Activated CD8-positive, alpha-beta memory T cell treated with anti-CD3 and anti-CD28 coated beads for 1 hour (primary cell): ENCODE results near the gene HAGH.
A peak's percentile ranks its signal among the peaks of the same experiment; 100 is the strongest.

ENCODE experiments used
- DNase-seq, 2 donors: peaks; one replicate each; pipeline ENCODE4 v3.0.0-alpha.2; 2020; ENCODE audit warnings: low read depth in 1 of 2; ENCODE audit errors: extremely low read depth in 1 of 2

The HAGH gene

GRCh38 chr16:1775846-1776671, 50.6 kb downstream of the HAGH start:
- DNase-seq = no peak

DNA sequence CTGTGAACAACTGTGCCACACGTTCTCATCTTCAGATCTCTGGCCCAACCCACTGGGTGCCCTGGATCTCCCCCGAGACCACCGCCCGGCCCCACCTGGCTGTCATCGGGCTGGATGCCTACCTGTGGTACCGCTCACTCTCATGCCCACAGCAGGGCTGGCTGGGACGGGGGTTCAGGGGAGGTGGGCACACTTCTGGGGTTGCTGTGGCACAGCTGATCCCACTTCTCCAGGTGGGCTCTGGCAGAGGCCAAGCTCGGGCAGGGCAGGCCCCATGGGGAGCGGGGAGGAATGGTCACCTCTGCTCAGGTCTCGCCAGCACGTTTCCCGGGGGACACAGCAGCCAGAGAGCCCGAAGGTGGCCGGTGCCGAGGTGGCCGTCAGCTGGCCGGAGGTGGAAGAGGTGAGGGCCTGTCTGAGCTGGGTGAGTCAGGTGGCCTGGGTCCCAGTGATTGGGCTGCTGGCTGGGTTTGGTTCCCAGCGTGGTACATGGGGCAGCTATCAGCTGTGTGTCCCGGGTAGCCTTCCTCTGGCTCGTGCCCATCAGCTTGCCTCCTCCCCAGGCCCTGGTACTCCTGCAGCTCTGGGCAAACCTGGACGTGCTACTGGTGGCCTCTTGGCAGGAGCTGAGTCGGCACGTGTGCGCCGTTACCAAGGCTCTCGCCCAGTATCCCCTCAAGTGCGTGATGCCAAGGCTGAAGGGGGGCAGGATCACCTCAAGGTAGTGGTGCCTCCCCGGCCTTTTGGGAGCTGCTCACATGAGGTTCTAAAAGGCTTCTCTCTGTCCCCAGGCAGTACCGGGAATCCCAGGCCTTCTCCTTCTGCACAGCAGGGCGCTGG, 51.4 kb downstream of the HAGH start:
- DNase-seq = no peak

- no peak for DNase-seq
Observed at GRCh38 chr16:1774448-1774780, 52.2 kb downstream of the HAGH start.

DNA sequence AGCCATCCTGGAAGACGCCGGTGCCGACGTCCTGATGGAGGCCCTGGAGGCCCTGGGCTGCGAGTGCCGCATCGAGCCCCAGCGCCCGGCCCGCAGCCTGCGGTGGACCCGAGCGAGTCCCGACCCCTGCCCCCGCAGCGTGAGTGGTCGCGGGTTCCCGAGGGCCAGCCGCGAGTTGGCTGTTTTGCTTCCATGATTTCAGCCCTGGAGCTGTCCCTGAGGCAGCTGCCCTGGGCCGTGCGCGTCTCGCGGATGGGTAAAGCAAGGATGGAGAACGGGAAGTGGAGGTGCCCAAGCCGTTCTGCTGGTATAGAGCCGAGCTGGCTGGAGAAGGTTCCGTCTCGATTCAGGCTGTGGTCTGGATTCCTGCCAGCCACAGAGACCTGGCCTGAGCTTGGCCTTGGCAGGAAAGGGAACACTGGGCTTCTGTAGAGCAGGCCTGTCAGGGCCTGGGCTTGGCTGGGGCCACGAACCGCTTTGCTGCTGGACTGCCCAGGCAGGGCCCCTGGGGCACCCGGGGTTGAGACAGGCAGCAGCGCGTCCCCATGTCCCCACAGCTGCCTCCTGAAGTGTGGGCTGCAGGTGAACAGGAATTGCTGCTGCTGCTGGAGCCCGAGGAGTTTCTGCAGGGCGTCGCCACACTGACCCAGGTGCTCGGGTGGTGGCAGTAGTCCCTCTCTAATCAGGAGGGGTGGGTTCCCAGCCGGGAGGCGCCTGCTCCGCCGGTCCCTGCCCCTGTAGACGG, 52.8 kb downstream of the HAGH start:
- no peak for DNase-seq

- DNase-seq = peak; percentile 44 to 69
Observed at GRCh38 chr16:1772908-1773702, 53.5 kb downstream of the HAGH start, which contains the start of gene MRPS34. TSS of gene MRPS34 (minus strand) at chr16:1773134. CDS start at chr16:1773119, 15 bp downstream.

GRCh38 chr16:1772362-1772907, 54.2 kb downstream of the HAGH start, which contains the start of gene EME2:
TSS of gene EME2 (plus strand) at chr16:1772810. CDS start at chr16:1773228, 418 bp downstream.
- DNase-seq = peak in 1 of 2 donors; percentile 22

GRCh38 chr16:1771864-1772361, 54.7 kb downstream of the HAGH start:
- no peak for DNase-seq

DNA sequence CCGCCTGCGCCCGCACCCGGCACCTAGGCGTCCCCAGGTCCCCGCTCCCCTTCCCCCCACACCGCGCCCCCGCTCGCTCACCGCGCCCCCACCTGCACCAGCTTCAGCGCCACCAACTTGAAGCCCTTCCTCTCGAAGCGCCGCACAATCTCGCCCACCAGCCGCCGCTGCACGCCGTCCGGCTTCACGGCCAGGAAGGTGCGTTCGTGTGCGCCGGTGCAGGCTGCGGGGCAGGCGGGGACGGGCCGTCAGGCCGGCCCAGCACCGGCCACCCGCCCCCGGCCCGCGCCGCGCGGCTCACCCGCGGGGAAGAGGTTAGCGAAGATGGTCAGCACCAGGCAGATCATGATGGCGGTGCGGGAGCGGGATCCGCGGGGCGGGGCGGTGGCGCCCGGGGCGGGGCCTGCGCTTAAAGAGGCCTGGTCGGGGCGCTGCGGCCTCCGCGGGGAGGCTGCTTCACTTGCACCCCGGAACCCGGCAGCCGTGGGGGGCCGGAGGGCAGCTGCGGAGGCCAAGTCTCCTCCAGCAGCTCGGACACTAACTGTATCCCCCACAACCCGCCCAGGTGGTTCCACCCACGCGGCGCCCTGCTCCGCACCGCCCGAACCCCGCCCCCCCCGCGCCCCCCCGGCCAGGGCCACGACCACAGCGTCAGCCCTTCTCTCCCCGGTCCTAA, 55.3 kb downstream of the HAGH start, which contains the start of gene NME3:
Gene NME3 (minus strand): TSS at position 356 of the 676 bp plus-strand sequence. CDS start 9 bp downstream, at position 347.
- peak; percentile 23 to 66 for DNase-seq

GRCh38 chr16:1770328-1771187, 56.1 kb downstream of the HAGH start:
- no peak for DNase-seq

GRCh38 chr16:1769402-1770300, 57.0 kb downstream of the HAGH start:
- no peak for DNase-seq

GRCh38 chr16:1768767-1769401, 57.7 kb downstream of the HAGH start:
- DNase-seq = no peak

GRCh38 chr16:1768061-1768766, 58.4 kb downstream of the HAGH start:
- no peak for DNase-seq

DNA sequence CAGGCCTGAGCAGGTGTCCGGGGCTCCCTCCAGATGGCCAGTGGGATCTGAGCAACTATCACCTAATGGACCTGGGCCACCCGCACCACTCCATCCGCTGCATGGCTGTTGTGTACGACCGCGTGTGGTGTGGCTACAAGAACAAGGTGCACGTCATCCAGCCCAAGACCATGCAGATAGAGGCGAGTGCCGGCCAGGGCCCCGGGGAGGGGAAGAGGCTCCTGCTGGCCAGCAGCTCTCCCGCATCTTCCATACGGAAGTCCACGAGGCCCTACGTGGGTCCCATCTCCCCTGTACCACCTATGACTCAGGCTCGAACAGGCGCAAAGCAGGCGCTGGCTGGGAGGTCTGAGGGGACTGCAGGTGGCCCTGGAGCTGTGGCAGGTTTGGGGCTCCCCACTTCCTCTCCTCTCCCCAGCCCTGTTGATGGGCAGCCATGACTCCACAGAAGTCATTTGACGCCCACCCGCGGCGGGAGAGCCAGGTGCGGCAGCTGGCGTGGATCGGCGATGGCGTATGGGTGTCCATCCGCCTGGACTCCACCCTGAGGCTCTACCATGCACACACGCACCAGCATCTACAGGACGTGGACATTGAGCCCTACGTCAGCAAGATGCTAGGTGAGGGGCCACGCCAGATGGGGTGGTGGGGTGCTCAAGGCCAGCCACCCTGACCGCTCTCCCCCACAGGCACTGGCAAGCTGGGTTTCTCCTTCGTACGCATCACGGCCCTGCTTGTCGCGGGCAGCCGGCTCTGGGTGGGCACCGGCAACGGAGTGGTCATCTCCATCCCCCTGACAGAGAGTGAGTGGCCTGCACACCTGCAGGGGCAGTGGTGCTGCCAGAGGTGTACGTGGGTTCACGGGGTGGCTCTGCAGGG, 59.3 kb downstream of the HAGH start:
- no peak for DNase-seq

GRCh38 chr16:1766701-1767100, 59.9 kb downstream of the HAGH start:
- DNase-seq = no peak

- DNase-seq = no peak
Observed at GRCh38 chr16:1766231-1766630, 60.4 kb downstream of the HAGH start.
